ENCODE measurements around the gene FEV. TPM values are rescaled to one million over a fixed set of nuclear protein-coding genes. Genes with fewer than 3 reads are reported as not detected.
"Not testable (repeated sequence)": the region's sequence is repeated elsewhere in the genome, so short reads cannot be mapped to it uniquely, and the experiment has no call there.

The FEV gene
- total RNA-seq, 1 experiment from 2014 or later: 0.34 TPM

GRCh38 chr2:218944759-218945404 lies 40.1 kb downstream of the FEV start:
- no peak for DNase-seq (ENCODE audit: low read depth)

GRCh38 chr2:218931751-218932150 lies 53.2 kb downstream of the FEV start:
- not testable (repeated sequence) for DNase-seq (ENCODE audit: low read depth)

Other genes with a start within 250 kb of the FEV start
- gene CYP27A1, start 203.0 kb downstream of the FEV start, total RNA-seq (2014; rRNA removed; shearing (Covaris generic)): 0.77 and 0.80 TPM in 2 replicates
- not detected in 2 replicates for gene PRKAG3, start 153.4 kb downstream of the FEV start, total RNA-seq (2014; rRNA removed; shearing (Covaris generic))
- gene WNT6, start 125.4 kb downstream of the FEV start, total RNA-seq (2014; rRNA removed; shearing (Covaris generic)): 0.23 TPM in 1 of 2 replicates, not detected in the other
- 0.11 and 0.12 TPM in 2 replicates for gene WNT10A, start 104.3 kb downstream of the FEV start, total RNA-seq (2014; rRNA removed; shearing (Covaris generic))
- 0.06 TPM in 1 of 2 replicates, not detected in the other for gene CDK5R2, start 25.5 kb downstream of the FEV start, total RNA-seq (2014; rRNA removed; shearing (Covaris generic))
- gene CRYBA2, start 8.2 kb upstream of the FEV start, total RNA-seq (2014; rRNA removed; shearing (Covaris generic)): 2.2 and 4.3 TPM in 2 replicates
- 0.11 TPM in 1 of 2 replicates, not detected in the other for gene CFAP65, start 56.3 kb upstream of the FEV start, total RNA-seq (2014; rRNA removed; shearing (Covaris generic))
- gene IHH, start 75.7 kb upstream of the FEV start, total RNA-seq (2014; rRNA removed; shearing (Covaris generic)): not detected in 2 replicates
- gene NHEJ1, start 175.6 kb upstream of the FEV start, total RNA-seq (2014; rRNA removed; shearing (Covaris generic)): 13.6 and 22.0 TPM in 2 replicates
- 0.63 and 0.86 TPM in 2 replicates for gene SLC23A3, start 184.8 kb upstream of the FEV start, total RNA-seq (2014; rRNA removed; shearing (Covaris generic))
- gene CNPPD1, start 191.7 kb upstream of the FEV start, total RNA-seq (2014; rRNA removed; shearing (Covaris generic)): 36.2 and 41.3 TPM in 2 replicates
- 33.3 and 48.8 TPM in 2 replicates for gene RETREG2, start 193.1 kb upstream of the FEV start, total RNA-seq (2014; rRNA removed; shearing (Covaris generic))
- 31.2 and 32.3 TPM in 2 replicates for gene ZFAND2B, start 221.6 kb upstream of the FEV start, total RNA-seq (2014; rRNA removed; shearing (Covaris generic))
- 9.0 and 10.5 TPM in 2 replicates for gene ABCB6, start 233.8 kb upstream of the FEV start, total RNA-seq (2014; rRNA removed; shearing (Covaris generic))
- gene ATG9A, start 244.5 kb upstream of the FEV start, total RNA-seq (2014; rRNA removed; shearing (Covaris generic)): 27.1 and 56.9 TPM in 2 replicates
- 25.2 and 25.8 TPM in 2 replicates for gene ANKZF1, start 244.6 kb upstream of the FEV start, total RNA-seq (2014; rRNA removed; shearing (Covaris generic))

Data from Daoy (cell line).